BLaER1 treated with 17β-estradiol and CSF1 and Interleukin-3, amounts not matched to agents 10 nM and 100 nM (cell line): ENCODE measurements around the gene RBMS3.
A peak's percentile ranks its signal among the peaks of the same experiment; 100 is the strongest.

Experiments used
- H3K27ac ChIP-seq, 11 experiments: shearing (Covaris generic); formaldehyde crosslinking; 2 replicates each; pipeline ENCODE4 v1.8.1; 2022
- H3K27me3 ChIP-seq, 11 experiments: shearing (Covaris generic); formaldehyde crosslinking; 2 replicates each; pipeline ENCODE4 v1.8.1; 2022
- H3K36me3 ChIP-seq, 11 experiments: shearing (Covaris generic); formaldehyde crosslinking; 2 replicates each; pipeline ENCODE4 v1.8.1; 2022
- H3K4me1 ChIP-seq, 10 experiments: shearing (Covaris generic); formaldehyde crosslinking; 2 replicates each; pipeline ENCODE4 v1.8.1; 2022
- H3K4me2 ChIP-seq, 11 experiments: shearing (Covaris generic); formaldehyde crosslinking; 2 replicates each; pipeline ENCODE4 v1.8.1; 2022
- H3K4me3 ChIP-seq, 10 experiments: shearing (Covaris generic); formaldehyde crosslinking; 2 replicates each; pipeline ENCODE4 v1.8.1; 2022
- H3K9ac ChIP-seq, 11 experiments: shearing (Covaris generic); formaldehyde crosslinking; 2 replicates each; pipeline ENCODE4 v1.8.1; 2022
- H3K9me3 ChIP-seq, 11 experiments: shearing (Covaris generic); formaldehyde crosslinking; replicated peaks in 1 of 11; 2 replicates each; pipeline ENCODE4 v1.8.1; 2022
- H4K20me1 ChIP-seq, 11 experiments: shearing (Covaris generic); formaldehyde crosslinking; 2 replicates each; pipeline ENCODE4 v1.8.1; 2022
- Cebpa-rat ChIP-seq, 11 experiments: shearing (Covaris generic); IDR thresholded peaks; 2 replicates each; pipeline ENCODE4 v1.8.1; 2022

The RBMS3 gene

DNA sequence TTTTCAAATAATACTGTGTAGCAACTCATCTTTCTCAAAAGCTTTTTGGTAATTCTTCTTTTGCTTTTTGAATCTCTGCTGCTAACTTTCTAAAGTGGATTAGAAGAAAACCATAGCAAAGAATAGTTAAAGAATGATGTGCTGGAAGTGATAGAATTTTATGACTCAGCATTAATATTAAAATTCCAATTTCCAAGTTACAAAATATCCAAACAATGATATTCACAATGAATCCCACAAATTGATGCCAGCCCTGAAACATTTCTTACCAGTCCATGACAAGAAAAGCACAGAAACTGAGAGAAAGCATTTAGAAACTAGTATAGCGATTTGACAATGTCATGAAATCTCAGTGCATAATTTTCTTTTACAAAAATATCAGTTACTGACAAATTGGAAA is 482.2 kb downstream of the RBMS3 start:
- Histone ChIP-seq H3K36me3 (no peaks in the 10 kb centered on the region), H4K20me1 (no peaks in the 10 kb centered on the region), H3K4me3 (no peak overlapping the region), H3K4me2 (peak overlapping the region in 1 of 11 experiments; percentile 54; a peak in 1 of 22 replicates), H3K9ac (no peak overlapping the region), H3K4me1 (peaks cover 0 to 40% (median 13%) of the 10 kb centered on the region in 10 experiments; a peak in 11 of 20 replicates), H3K9me3 (no peaks in the 10 kb centered on the region), H3K27me3 (no peaks in the 10 kb centered on the region), H3K27ac (no peak overlapping the region; a peak in 1 of 22 replicates)
- TF ChIP-seq Cebpa-rat (IDR thresholded peaks at IDR 0.05): no peak

DNA sequence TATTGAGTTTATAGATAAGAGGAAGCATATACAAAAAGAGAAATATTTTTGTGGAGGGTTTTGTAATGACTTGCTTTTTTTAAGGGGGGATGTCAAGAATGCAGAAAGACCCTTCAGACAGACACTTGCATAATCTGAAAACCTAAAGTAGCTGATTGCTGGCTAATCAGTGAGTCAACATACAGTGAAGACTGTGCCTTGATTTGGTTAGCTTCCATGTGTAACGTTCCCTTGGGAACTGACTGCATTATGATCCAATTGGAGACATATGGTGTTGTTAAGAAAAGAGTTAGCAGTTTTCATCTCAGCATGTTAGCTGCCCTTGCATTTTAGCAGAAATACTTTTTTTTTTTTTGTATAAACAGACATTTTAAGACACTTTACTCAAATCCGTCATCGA is 483.2 kb downstream of the RBMS3 start:
- peak overlapping the region in 2 of 11 experiments; percentile 35 to 46; a peak in 3 of 22 replicates for H3K27ac ChIP-seq
- 0 out of 22 replicates have a peak, but pooled peaks of 1 of the 11 experiments have one; percentile 19 for TF ChIP-seq Cebpa-rat (IDR thresholded peaks at IDR 0.05)
- H3K4me3 ChIP-seq: no peak overlapping the region
- H3K4me1 ChIP-seq: peaks cover 0 to 31% (median 8%) of the 10 kb centered on the region in 10 experiments; a peak in 11 of 20 replicates
- no peaks in the 10 kb centered on the region for H3K9me3 ChIP-seq
- peak overlapping the region in 5 of 11 experiments; percentile 12 to 54 (median 43); a peak in 6 of 22 replicates for H3K4me2 ChIP-seq
- no peaks in the 10 kb centered on the region for H4K20me1 ChIP-seq
- H3K9ac ChIP-seq: no peak overlapping the region
- no peaks in the 10 kb centered on the region for H3K36me3 ChIP-seq
- H3K27me3 ChIP-seq: 0 out of 22 replicates have a peak, but pooled peaks cover 0 to 4% (median 0%) of the 10 kb centered on the region in 11 experiments

DNA sequence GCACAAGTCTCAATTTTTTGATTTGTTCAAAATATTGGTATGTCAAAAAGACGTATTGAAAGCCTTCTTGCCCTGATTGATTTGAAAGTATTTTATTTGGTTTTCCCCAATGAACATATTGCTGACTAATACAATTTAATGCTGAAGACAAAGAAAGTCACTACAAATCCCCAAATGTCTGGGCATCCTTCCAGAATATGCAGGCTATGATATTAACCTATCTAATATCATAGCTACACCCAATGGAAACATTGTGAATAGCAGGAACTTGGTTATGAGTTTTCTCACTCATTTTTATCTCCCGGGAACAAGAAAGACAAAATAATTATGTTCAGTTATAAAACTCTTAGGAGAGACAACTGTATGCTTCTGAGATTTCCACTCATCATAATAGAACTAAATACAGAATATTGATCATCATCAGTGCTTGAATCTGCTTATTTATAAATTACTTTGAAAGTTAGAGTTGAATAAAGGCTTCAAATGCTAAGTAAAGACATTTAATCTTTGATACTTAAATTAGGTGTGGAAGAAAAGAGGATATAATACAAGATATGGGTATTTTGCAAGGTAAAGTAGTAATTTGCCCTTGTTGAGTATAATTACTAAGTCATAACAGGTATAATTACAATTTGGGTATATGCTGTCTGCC is 483.9 kb downstream of the RBMS3 start:
- no peak overlapping the region for H3K4me3 ChIP-seq
- no peaks in the 10 kb centered on the region for H3K9me3 ChIP-seq
- no peak for TF ChIP-seq Cebpa-rat (IDR thresholded peaks at IDR 0.05)
- no peaks in the 10 kb centered on the region for H4K20me1 ChIP-seq
- peak overlapping the region in 2 of 11 experiments; percentile 44 to 54; a peak in 2 of 22 replicates for H3K4me2 ChIP-seq
- 0 out of 22 replicates have a peak, but pooled peaks cover 0 to 4% (median 0%) of the 10 kb centered on the region in 11 experiments for H3K27me3 ChIP-seq
- no peaks in the 10 kb centered on the region for H3K36me3 ChIP-seq
- H3K27ac ChIP-seq: no peak overlapping the region
- no peak overlapping the region for H3K9ac ChIP-seq
- peaks cover 0 to 24% (median 5%) of the 10 kb centered on the region in 10 experiments; a peak in 10 of 20 replicates for H3K4me1 ChIP-seq

DNA sequence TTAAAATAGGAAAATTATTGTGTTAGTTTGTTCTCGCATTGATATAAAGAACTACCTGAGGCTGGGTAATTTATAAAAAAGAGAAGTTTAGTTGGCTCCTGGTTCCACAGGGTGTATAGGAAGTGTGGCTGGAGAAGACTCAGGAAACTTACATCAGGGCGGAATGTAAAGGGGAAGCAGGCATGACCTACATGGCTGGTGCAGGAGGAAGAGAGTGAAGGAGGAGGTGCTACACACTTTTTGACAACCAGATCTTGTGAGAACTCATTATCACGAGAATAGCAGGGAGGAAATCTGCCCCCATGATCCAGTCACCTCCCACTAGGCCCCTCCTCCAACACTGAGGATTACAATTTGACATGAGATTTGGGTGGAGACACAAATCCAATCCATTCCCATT is 490.7 kb downstream of the RBMS3 start:
- Histone ChIP-seq H3K4me3 (no peak overlapping the region), H3K4me2 (peak overlapping the region in 5 of 11 experiments; percentile 7 to 23 (median 19); a peak in 5 of 22 replicates), H3K4me1 (peaks cover 0 to 8% (median 5%) of the 10 kb centered on the region in 10 experiments; a peak in 11 of 20 replicates), H3K27ac (no peak overlapping the region), H4K20me1 (no peaks in the 10 kb centered on the region), H3K9me3 (no peaks in the 10 kb centered on the region), H3K36me3 (no peaks in the 10 kb centered on the region), H3K9ac (no peak overlapping the region), H3K27me3 (peaks cover 0 to 6% (median 0%) of the 10 kb centered on the region in 11 experiments; a peak in 1 of 22 replicates)
- no peak for TF ChIP-seq Cebpa-rat (IDR thresholded peaks at IDR 0.05)

DNA sequence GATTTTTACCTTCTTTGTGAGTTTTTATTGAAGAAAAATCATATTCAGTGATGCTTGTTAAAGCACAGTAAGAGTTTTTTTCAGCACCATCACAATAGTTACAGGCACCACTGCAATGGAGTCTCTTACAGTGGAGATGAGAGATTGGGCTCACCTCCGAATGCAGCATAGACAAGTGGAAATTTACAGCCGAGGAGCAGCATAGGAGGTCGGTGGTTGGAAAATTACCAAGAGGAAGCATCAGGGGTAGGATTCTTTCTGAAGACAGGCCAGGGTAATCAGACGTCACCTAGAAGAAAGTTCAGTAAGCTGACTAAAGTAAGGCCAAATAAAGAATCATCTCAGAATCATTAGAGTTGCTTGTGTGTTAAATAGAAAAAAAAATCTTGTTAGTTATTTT is 491.6 kb downstream of the RBMS3 start:
- Histone ChIP-seq H3K27ac (no peak overlapping the region), H3K4me1 (peaks cover 0 to 8% (median 5%) of the 10 kb centered on the region in 10 experiments; a peak in 11 of 20 replicates), H4K20me1 (no peaks in the 10 kb centered on the region), H3K4me2 (no peak overlapping the region), H3K9me3 (no peaks in the 10 kb centered on the region), H3K36me3 (no peaks in the 10 kb centered on the region), H3K9ac (no peak overlapping the region), H3K27me3 (peaks cover 0 to 13% (median 0%) of the 10 kb centered on the region in 11 experiments; a peak in 2 of 22 replicates), H3K4me3 (no peak overlapping the region)
- no peak for TF ChIP-seq Cebpa-rat (IDR thresholded peaks at IDR 0.05)

DNA sequence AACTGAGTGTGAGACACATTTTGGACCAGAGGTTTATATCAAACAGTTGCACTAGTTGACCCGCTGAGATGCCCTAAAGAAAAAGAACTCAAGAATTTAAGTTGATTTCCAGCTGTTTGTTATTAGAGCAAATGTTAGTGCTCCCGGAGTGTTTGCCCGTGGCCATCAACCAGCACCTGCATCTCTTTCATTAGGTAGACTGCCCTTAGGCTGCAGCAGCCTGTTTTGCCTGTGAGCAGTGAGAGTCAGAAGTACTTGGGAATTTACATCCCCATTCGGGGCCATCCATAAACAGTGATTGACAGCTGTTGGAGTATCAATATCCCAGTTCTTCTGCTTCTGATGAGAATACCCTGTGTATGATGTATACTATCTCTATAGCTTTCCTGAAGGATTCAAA is 492.6 kb downstream of the RBMS3 start:
- peaks cover 0 to 8% (median 5%) of the 10 kb centered on the region in 10 experiments; a peak in 11 of 20 replicates for H3K4me1 ChIP-seq
- H4K20me1 ChIP-seq: no peaks in the 10 kb centered on the region
- no peak for TF ChIP-seq Cebpa-rat (IDR thresholded peaks at IDR 0.05)
- no peak overlapping the region for H3K9ac ChIP-seq
- no peak overlapping the region for H3K4me3 ChIP-seq
- no peak overlapping the region for H3K4me2 ChIP-seq
- H3K27ac ChIP-seq: no peak overlapping the region
- peaks cover 0 to 19% (median 0%) of the 10 kb centered on the region in 11 experiments; a peak in 2 of 22 replicates for H3K27me3 ChIP-seq
- H3K36me3 ChIP-seq: no peaks in the 10 kb centered on the region
- no peaks in the 10 kb centered on the region for H3K9me3 ChIP-seq

DNA sequence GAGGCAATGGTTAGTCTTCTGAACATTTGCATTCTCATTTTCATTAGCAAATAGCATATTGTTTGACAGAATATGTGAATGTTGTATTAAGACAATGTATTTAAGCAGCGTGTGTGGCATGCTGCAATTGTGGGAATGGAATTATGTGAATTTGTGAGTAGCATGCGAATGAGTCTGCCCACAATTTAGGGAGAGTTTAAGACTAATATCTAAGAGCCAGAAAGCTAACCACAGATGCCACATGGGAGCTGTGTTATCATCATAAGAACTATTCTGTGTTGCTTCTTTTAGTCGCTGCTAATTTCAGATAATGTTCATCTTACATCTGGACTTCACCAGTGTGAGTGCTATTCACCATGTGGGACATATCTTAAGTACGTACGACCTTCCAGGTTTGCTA is 494.5 kb downstream of the RBMS3 start:
- TF ChIP-seq Cebpa-rat (IDR thresholded peaks at IDR 0.05): no peak
- Histone ChIP-seq H3K9ac (no peak overlapping the region), H4K20me1 (no peaks in the 10 kb centered on the region), H3K27me3 (peaks cover 0 to 33% (median 0%) of the 10 kb centered on the region in 11 experiments; a peak in 2 of 22 replicates), H3K27ac (no peak overlapping the region), H3K4me1 (peaks cover 0 to 8% (median 5%) of the 10 kb centered on the region in 10 experiments; a peak in 11 of 20 replicates), H3K36me3 (no peaks in the 10 kb centered on the region), H3K4me2 (no peak overlapping the region), H3K9me3 (no peaks in the 10 kb centered on the region), H3K4me3 (no peak overlapping the region)

DNA sequence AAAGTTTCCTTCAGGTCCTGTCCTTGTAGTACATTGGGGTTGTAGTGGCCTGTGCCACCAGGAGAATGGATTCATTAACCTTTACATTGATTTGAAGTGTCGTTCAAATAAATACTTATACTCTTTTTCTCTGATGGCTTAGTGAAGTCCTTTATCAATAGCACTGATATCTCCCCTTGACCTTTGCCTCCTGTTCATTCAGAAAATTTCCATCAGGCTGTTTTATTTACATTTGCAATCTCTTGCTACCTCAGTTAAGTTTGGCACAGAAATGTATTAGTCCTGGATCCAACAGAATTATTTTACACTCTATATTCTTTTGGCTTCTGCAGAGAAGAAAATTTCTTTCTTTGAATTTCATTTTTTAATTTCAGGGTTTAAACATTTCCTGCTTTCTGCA is 497.0 kb downstream of the RBMS3 start:
- Histone ChIP-seq H3K36me3 (no peaks in the 10 kb centered on the region), H3K4me1 (peaks cover 0 to 11% (median 5%) of the 10 kb centered on the region in 10 experiments; a peak in 9 of 20 replicates), H3K4me2 (no peak overlapping the region), H4K20me1 (no peaks in the 10 kb centered on the region), H3K9me3 (peaks cover 0 to 13% (median 11%) of the 10 kb centered on the region in 11 experiments; a peak in 18 of 22 replicates), H3K27ac (no peak overlapping the region), H3K4me3 (no peak overlapping the region), H3K9ac (no peak overlapping the region), H3K27me3 (peaks cover 0 to 49% (median 0%) of the 10 kb centered on the region in 11 experiments; a peak in 5 of 22 replicates)
- no peak for TF ChIP-seq Cebpa-rat (IDR thresholded peaks at IDR 0.05)

DNA sequence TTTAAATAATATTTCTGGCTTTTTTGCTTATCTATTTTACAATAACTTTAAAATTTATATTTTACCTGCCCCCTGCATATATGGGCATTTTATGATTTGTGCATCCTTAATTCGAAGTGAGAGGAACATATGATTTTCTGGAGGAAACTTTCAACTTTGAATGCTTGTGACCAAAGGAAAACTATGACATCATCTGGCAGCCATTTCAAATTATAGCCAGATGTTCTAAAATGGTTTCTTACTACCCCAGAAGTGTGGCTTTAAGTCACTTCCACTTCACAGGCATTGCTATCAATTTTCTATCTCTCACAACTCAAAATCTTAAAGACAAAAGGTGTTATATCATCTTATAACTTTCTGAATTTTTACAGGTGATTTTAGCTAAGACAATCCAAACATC is 508.8 kb downstream of the RBMS3 start:
- no peaks in the 10 kb centered on the region for H3K4me1 ChIP-seq
- no peak overlapping the region for H3K27ac ChIP-seq
- no peak overlapping the region for H3K4me3 ChIP-seq
- H4K20me1 ChIP-seq: no peaks in the 10 kb centered on the region
- no peaks in the 10 kb centered on the region for H3K36me3 ChIP-seq
- TF ChIP-seq Cebpa-rat (IDR thresholded peaks at IDR 0.05): no peak
- no peak overlapping the region for H3K9ac ChIP-seq
- peaks cover 0 to 8% (median 0%) of the 10 kb centered on the region in 11 experiments; a peak in 1 of 22 replicates for H3K9me3 ChIP-seq
- no peaks in the 10 kb centered on the region; a peak in 1 of 22 replicates for H3K27me3 ChIP-seq
- no peak overlapping the region for H3K4me2 ChIP-seq
